GM23338 (cell line): Measurements from ENCODE around the gene LHX8. TPM values are rescaled to one million over a fixed set of nuclear protein-coding genes. Genes with fewer than 3 reads are reported as not detected.

Source experiments
- ATAC-seq: fragments of 200-7000 bp; cut with Tn5 transposase; 3 replicates; pipeline ENCODE4 v1.9.1; 2020
- DNase-seq: peaks from one replicate; pipeline ENCODE4 v3.0.0-alpha.2; 2015; ENCODE audit warnings: low spot score
- H2AFZ ChIP-seq: fragments of 200-600 bp; sonication (generic); 2 replicates; pipeline ENCODE4 v1.8.0; 2016; ENCODE audit warnings: antibody characterized with exemption, mild to moderate bottlenecking, moderate library complexity
- H3F3A ChIP-seq: fragments of 200-600 bp; sonication (generic); replicated peaks from 2 replicates; pipeline ENCODE4 v1.8.0; 2017; ENCODE audit warnings: antibody characterized with exemption, mixed run types, low read depth
- H3K27ac ChIP-seq: fragments of 200-600 bp; sonication (generic); 2 replicates; pipeline ENCODE4 v1.6.1; 2016; ENCODE audit warnings: low read depth
- H3K27me3 ChIP-seq: fragments of 200-600 bp; sonication (generic); 2 replicates; pipeline ENCODE4 v1.8.0; 2016; ENCODE audit warnings: mild to moderate bottlenecking, mixed run types, moderate library complexity; ENCODE audit not compliant: insufficient read depth
- H3K36me3 ChIP-seq: fragments of 200-600 bp; sonication (generic); 2 replicates; pipeline ENCODE4 v1.8.0; 2016; ENCODE audit warnings: mild to moderate bottlenecking; ENCODE audit not compliant: insufficient read depth
- H3K4me1 ChIP-seq: fragments of 200-600 bp; sonication (generic); 2 replicates; pipeline ENCODE4 v1.8.0; 2016; ENCODE audit warnings: mild to moderate bottlenecking, moderate library complexity; ENCODE audit not compliant: insufficient read depth
- H3K4me2 ChIP-seq: fragments of 200-600 bp; sonication (generic); 2 replicates; pipeline ENCODE4 v1.7.1; 2017; ENCODE audit warnings: mixed run types
- H3K4me3 ChIP-seq: fragments of 200-600 bp; sonication (generic); 2 replicates; pipeline ENCODE4 v1.6.1; 2016; ENCODE audit warnings: mixed run types
- H3K79me2 ChIP-seq: fragments of 200-600 bp; sonication (generic); replicated peaks from 2 replicates; pipeline ENCODE4 v1.8.0; 2017; ENCODE audit warnings: mild to moderate bottlenecking; ENCODE audit not compliant: insufficient read depth
- H3K9me2 ChIP-seq: fragments of 200-600 bp; sonication (generic); 2 replicates; pipeline ENCODE4 v1.8.0; 2017; ENCODE audit not compliant: insufficient read depth
- H4K20me1 ChIP-seq: fragments of 200-600 bp; sonication (generic); replicated peaks from 2 replicates; pipeline ENCODE4 v1.8.0; 2017; ENCODE audit warnings: mild to moderate bottlenecking; ENCODE audit not compliant: insufficient read depth
- H3K27ac Mint-ChIP-seq: 2 replicates; pipeline ENCODE4 v1.8.0; 2020; ENCODE audit warnings: inconsistent platforms, mild to moderate bottlenecking, moderate library complexity, mixed read lengths
- H3K27me3 Mint-ChIP-seq: 3 replicates; pipeline ENCODE4 v1.8.0; 2022; ENCODE audit warnings: low read depth, mild to moderate bottlenecking, moderate library complexity, mixed read lengths, inconsistent platforms; ENCODE audit not compliant: insufficient read depth, poor library complexity
- H3K36me3 Mint-ChIP-seq: 3 replicates; pipeline ENCODE4 v1.8.0; 2021; ENCODE audit warnings: low read depth, mild to moderate bottlenecking, inconsistent platforms, moderate library complexity, mixed read lengths
- H3K4me1 Mint-ChIP-seq: 3 replicates; pipeline ENCODE4 v1.8.0; 2020; ENCODE audit warnings: mild to moderate bottlenecking, inconsistent platforms, mixed read lengths
- H3K4me3 Mint-ChIP-seq: 3 replicates; pipeline ENCODE4 v1.8.0; 2021; ENCODE audit warnings: moderate library complexity, mild to moderate bottlenecking, inconsistent platforms, mixed read lengths
- H3K9me3 Mint-ChIP-seq: 3 replicates; pipeline ENCODE4 v1.8.0; 2020; ENCODE audit warnings: moderate library complexity, mild to moderate bottlenecking, inconsistent platforms, mixed read lengths
- CTCF ChIP-seq, 2 experiments: fragments of 200-600 bp in 1 of 2; sonication (generic) in 1 of 2; conservative IDR thresholded peaks; 2 replicates each; pipeline versions ENCODE4 v1.5.1 to v1.6.1; 2016 to 2017; ENCODE audit warnings: antibody characterized with exemption in 2 of 2, low read depth in 2 of 2, mild to moderate bottlenecking in 2 of 2, moderate library complexity in 1 of 2
- ETS1 ChIP-seq: IDR thresholded peaks from 2 replicates; pipeline ENCODE4 v1.6.1; 2016; ENCODE audit warnings: antibody characterized with exemption
- EZH2 ChIP-seq: fragments of 200-600 bp; sonication (generic); IDR thresholded peaks from one replicate; pipeline ENCODE4 v1.8.0; 2017; ENCODE audit warnings: antibody characterized with exemption, mild to moderate bottlenecking, low read depth; ENCODE audit not compliant: unreplicated experiment
- EZH2phosphoT487 ChIP-seq: fragments of 200-600 bp; sonication (generic); IDR thresholded peaks from one replicate; pipeline ENCODE4 v1.8.1; 2018; ENCODE audit warnings: antibody characterized with exemption; ENCODE audit not compliant: unreplicated experiment
- JUNB ChIP-seq: IDR thresholded peaks from one replicate; pipeline ENCODE4 v1.6.1; 2016; ENCODE audit warnings: antibody characterized with exemption; ENCODE audit not compliant: unreplicated experiment
- NANOG ChIP-seq: IDR thresholded peaks from 2 replicates; pipeline ENCODE4 v1.6.1; 2016; ENCODE audit warnings: antibody characterized with exemption, borderline replicate concordance
- POLR2AphosphoS5 ChIP-seq: IDR thresholded peaks from 2 replicates; pipeline ENCODE4 v1.6.1; 2016; ENCODE audit warnings: antibody characterized with exemption, low read depth
- REST ChIP-seq: IDR thresholded peaks from one replicate; pipeline ENCODE4 v1.6.1; 2018; ENCODE audit warnings: antibody characterized with exemption; ENCODE audit not compliant: unreplicated experiment
- STAT1 ChIP-seq: IDR thresholded peaks from one replicate; pipeline ENCODE4 v1.6.1; 2016; ENCODE audit warnings: antibody characterized with exemption; ENCODE audit not compliant: unreplicated experiment
- ZNF114 ChIP-seq: fragments of 250-450 bp; sonication (Bioruptor Pico); IDR thresholded peaks from 2 replicates; pipeline ENCODE4 v1.5.0; 2020; ENCODE audit warnings: mild to moderate bottlenecking, moderate library complexity
- ZNF331 ChIP-seq: fragments of 250-450 bp; sonication (Bioruptor Pico); IDR thresholded peaks from 2 replicates; pipeline ENCODE4 v1.5.0; 2020; ENCODE audit warnings: low read depth, mild to moderate bottlenecking, moderate library complexity
- polyA plus RNA-seq: library from polyadenylated mRNA; unstranded; fragments of >200 nt; fragmentation: Nextera tagmentation; extraction: Ambion mirVana; gene quantifications from 2 replicates; pipeline ENCODE4 v1.2.1, GENCODE V29; 2016
- total RNA-seq: library from RNA; depleted of rRNA; stranded (reverse); fragments of >200 nt; shearing (Covaris generic); gene quantifications from 2 replicates; pipeline ENCODE4 v1.2.3, GENCODE V29; 2014

LHX8 gene
- total and polyA plus RNA-seq, 2 experiments from 2014 or later: 0.68 to 0.73 TPM

- TF ChIP-seq ZNF331 (CRISPR knock-in tag): no peak
- TF ChIP-seq JUNB: no peak
- TF ChIP-seq EZH2: no peak
- no peak for TF ChIP-seq REST
- TF ChIP-seq POLR2AphosphoS5: no peak
- TF ChIP-seq NANOG: no peak
- TF ChIP-seq EZH2phosphoT487: no peak
Observed at GRCh38 chr1:75188892-75189291, 54.7 kb downstream of the LHX8 start (continued).

- H3K4me3 Mint-ChIP-seq: no peak overlapping the region
- H3K9me3 Mint-ChIP-seq: no peaks in the 10 kb centered on the region
- H3K4me2 ChIP-seq: no peak overlapping the region
- H3K27ac ChIP-seq: no peak overlapping the region
- H3K4me1 ChIP-seq: peaks cover 5% of the 10 kb centered on the region; the same call in 1 of the 2 replicates
- ATAC-seq (no peak), DNase-seq (no peak)
- TF ChIP-seq CTCF (conservative IDR thresholded peaks at IDR 0.05; ENCODE audit: low read depth in 2 of 2): no peak
- no peaks in the 10 kb centered on the region for H3K36me3 Mint-ChIP-seq
- H3F3A ChIP-seq: no peaks in the 10 kb centered on the region
- H2AFZ ChIP-seq: no peak overlapping the region
- H4K20me1 ChIP-seq: no peaks in the 10 kb centered on the region
- peaks cover 1% of the 10 kb centered on the region for H3K27me3 Mint-ChIP-seq
- no peaks in the 10 kb centered on the region for H3K9me2 ChIP-seq
- peaks cover 7% of the 10 kb centered on the region for H3K4me1 Mint-ChIP-seq
- no peaks in the 10 kb centered on the region for H3K36me3 ChIP-seq
- no peaks in the 10 kb centered on the region for H3K79me2 ChIP-seq
- no peak overlapping the region for H3K4me3 ChIP-seq
- H3K27me3 ChIP-seq: no peaks in the 10 kb centered on the region
- no peak overlapping the region for H3K27ac Mint-ChIP-seq
Observed at GRCh38 chr1:75198163-75198562, 64.0 kb downstream of the LHX8 start.

- Histone ChIP-seq H3F3A (no peaks in the 10 kb centered on the region), H3K36me3 (no peaks in the 10 kb centered on the region), H4K20me1 (no peaks in the 10 kb centered on the region), H3K79me2 (no peaks in the 10 kb centered on the region), H3K9me2 (no peaks in the 10 kb centered on the region), H3K27me3 (no peaks in the 10 kb centered on the region), H3K4me1 (peaks cover 5% of the 10 kb centered on the region; the same call in 1 of the 2 replicates), H3K4me3 (no peak overlapping the region), H2AFZ (no peak overlapping the region), H3K27ac (no peak overlapping the region), H3K4me2 (no peak overlapping the region)
- no peak for DNase-seq
- Mint-ChIP-seq H3K27me3 (peaks cover 1% of the 10 kb centered on the region), H3K4me1 (peaks cover 3% of the 10 kb centered on the region; the same call in 2 of the 3 replicates), H3K27ac (no peak overlapping the region), H3K9me3 (no peaks in the 10 kb centered on the region), H3K36me3 (no peaks in the 10 kb centered on the region), H3K4me3 (no peak overlapping the region)
- no peak for ATAC-seq
- TF ChIP-seq NANOG: no peak
- TF ChIP-seq CTCF (conservative IDR thresholded peaks at IDR 0.05; ENCODE audit: low read depth in 2 of 2): no peak
- no peak for TF ChIP-seq JUNB
- no peak for TF ChIP-seq STAT1
- TF ChIP-seq ZNF114 (CRISPR knock-in tag): no peak
- no peak for TF ChIP-seq ZNF331 (CRISPR knock-in tag)
- no peak for TF ChIP-seq ETS1
Observed at GRCh38 chr1:75198761-75199160, 64.6 kb downstream of the LHX8 start.
